Uterus (tissue), 2 donors: Measurements from ENCODE around the gene TOMM5.

Experiments used
- CTCF ChIP-seq, 4 experiments: fragments of 200-600 bp in 2 of 4; fragments of 450-650 bp in 2 of 4; sonication (generic) in 2 of 4; IDR thresholded peaks; one replicate each; pipeline ENCODE4 v1.5.1; 2016 to 2019; ENCODE audit warnings: antibody characterized with exemption in 4 of 4, mild to moderate bottlenecking in 2 of 4, moderate library complexity in 1 of 4
- POLR2A ChIP-seq, 2 donors: fragments of 450-650 bp; IDR thresholded peaks; one replicate each; pipeline ENCODE4 v1.6.1; 2016; ENCODE audit warnings: antibody characterized with exemption in 2 of 2, mild to moderate bottlenecking in 1 of 2, moderate library complexity in 1 of 2

- no peak for TF ChIP-seq POLR2A (IDR thresholded peaks at IDR 0.05)
- no peak for TF ChIP-seq CTCF (IDR thresholded peaks at IDR 0.05)
Measured at GRCh38 chr9:37608250-37608649, 15.9 kb upstream of the TOMM5 start.
